DMS53 treated with DMSO at 0.1 percent for 48 hours (cell line): Measurements from ENCODE around the gene KRT32.

ENCODE experiments used
- DNase-seq: peaks from one replicate; lab custom pipeline; 2025; ENCODE audit not compliant: unreplicated experiment; lab: John Stamatoyannopoulos, UW

The KRT32 gene

DNA sequence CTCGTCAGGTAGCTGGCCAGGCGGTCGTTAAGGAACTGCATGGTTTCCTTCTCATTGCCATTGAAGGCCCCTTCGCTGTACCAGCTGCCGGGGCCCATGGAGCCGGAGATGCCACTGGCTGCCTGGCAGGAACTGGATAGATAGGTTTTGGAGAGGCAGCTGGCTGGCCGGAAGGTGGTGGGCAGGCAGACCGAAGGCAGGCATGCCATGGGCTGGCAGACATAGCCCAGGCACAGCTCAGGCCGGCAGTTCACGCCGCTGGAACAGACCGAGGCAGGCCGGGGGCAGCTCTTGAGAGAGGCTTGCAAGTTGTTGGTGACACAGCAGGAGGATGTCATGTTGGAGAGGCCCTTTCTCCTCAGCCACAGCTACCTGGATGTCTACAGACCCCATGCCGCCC is at the start of gene KRT32:
Gene KRT32, minus strand, starts transcription at position 399 of the 400 bp plus-strand sequence. Its CDS starts 61 bp downstream, at position 338.
- DNase-seq: no peak

DNA sequence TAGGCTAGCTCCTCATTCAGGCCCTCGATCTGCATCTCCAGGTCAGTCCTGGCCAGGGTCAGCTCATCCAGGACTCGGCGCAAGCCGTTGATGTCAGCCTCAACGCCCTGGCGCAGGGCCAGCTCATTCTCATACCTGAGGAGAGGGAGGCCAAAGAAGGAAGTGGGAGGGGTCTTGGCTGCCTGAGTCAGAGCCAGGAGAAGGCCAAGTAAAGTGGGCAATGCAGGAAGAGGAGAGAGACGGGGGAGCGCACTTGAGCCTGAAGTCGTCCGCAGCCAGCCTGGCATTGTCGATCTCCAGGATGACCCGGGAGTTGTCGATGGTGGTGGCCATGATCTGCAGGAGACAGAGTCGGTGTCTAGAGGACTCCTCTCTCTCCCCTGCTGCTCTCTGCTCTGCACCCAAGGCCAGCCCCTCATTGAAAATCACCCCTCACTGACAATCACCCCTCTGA is 49.7 kb upstream of the KRT32 start:
- DNase-seq: no peak

DNA sequence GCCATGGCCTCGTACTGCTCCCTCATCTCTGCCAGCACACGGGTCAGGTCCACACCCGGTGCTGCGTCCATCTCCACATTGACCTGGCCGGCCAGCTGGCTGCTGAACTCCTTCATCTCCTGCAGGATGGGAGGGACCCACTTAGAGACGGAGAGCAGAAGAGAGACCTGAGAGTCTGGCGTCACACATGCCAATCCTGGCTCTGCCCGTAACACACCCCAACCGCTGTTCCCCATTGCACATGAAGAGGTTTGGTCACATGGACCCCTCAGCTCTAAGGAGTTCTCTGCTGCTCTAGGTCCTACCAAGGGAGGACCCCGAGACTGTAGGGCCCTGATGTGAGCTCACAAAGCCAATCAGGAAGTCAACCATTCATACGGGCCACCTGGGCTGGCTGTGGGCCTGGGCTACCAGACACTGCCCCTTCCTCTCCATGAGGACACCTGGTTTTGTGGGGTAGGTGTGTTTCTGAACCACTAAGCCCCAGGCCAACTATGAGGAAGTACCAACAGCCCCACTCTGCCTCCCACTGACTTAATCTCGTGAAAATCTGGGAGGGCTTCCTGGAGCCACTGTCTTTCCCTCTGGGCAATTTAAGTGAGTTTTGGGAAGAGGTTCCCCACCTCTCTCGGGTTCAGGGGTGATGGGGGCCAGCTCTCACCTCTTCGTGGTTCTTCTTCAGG is 49.1 kb upstream of the KRT32 start:
- no peak for DNase-seq

DNA sequence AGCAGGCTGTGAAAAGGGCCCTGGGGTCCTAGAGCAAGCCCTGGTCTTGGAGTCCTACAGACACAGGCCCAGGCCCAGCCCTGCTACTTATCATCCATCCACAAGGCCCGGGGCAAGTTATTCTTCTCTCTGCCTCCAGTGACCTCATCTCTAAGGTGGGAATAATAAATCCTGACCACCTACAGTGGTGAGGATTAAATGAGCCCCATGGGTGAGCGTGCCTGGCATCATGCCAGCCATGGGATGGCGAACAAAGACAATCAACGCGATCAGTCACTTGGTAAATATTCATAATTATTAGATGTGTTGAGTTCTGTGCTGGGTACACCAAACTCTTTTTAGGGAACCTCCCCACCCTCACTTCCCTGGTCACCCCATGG is 46.0 kb upstream of the KRT32 start:
- no peak for DNase-seq

DNA sequence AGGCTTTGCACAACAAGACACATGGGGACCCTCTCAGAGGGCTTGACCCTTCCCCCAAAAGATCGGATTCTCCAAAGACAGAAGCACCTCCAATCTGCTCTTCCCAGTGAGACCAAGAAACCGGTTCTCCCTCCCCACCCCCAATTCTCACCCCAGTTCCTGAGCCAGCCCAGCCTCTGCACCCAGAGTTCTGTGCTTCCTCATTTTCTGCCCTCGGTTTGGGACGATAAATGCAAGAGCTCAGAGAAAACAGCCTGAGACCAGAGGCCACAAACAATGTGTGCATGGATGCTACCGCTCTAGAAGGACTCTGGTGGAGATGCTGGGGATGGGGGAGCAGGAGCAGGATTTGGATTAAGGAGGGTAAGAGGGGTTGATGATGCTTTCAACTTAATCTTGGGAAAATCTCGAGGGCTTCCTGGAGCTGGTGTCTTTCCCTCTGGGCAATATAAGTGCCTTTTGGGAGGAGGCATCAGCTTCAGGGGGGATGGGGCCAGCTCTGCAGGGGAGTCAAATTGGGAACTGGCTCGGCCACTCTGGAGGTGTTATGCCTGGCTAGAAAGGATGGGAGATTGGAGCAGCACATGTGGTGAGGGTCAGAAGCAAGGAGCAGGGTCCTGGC is 45.5 kb upstream of the KRT32 start:
- no peak for DNase-seq

DNA sequence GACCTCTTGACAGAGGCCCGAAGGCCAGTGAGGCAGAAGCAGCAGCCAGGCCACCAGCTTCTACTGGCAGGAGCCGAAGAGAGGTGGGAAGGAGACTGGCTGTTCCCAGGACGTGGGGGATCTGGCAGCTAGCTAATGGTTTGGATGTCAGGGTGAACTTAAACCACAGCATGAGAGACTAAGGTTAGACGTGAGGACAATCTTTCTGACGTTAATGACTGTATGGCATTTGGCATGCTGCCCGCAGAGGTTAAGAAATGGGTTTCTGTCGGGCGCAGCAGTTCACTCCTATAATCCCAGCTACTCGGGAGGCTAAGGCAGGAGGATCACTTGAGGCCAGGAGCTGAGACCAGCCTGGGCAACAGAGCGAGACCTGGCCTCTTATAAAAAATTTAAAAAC is 44.5 kb upstream of the KRT32 start:
- DNase-seq: no peak

DNA sequence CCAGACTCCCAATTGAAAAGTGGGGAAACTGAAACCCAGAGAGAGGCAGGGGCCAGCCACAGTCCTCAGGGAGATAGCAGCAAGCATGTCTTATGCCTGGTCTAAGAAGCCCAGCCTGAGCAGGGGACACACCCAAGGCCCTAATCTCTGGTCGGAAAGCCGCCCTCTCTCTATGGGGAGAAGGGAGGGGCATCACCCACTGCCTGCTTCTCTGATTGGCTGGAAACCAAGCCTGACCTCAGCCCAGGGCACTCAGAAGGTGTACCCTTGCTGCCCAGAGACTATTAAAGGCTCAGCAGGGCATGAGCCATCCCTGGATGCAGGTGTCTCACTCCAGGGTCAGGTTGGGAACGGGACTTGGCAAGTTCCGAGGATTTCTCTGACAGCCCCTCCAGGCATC is 43.9 kb upstream of the KRT32 start:
- DNase-seq: peak; percentile 29

DNA sequence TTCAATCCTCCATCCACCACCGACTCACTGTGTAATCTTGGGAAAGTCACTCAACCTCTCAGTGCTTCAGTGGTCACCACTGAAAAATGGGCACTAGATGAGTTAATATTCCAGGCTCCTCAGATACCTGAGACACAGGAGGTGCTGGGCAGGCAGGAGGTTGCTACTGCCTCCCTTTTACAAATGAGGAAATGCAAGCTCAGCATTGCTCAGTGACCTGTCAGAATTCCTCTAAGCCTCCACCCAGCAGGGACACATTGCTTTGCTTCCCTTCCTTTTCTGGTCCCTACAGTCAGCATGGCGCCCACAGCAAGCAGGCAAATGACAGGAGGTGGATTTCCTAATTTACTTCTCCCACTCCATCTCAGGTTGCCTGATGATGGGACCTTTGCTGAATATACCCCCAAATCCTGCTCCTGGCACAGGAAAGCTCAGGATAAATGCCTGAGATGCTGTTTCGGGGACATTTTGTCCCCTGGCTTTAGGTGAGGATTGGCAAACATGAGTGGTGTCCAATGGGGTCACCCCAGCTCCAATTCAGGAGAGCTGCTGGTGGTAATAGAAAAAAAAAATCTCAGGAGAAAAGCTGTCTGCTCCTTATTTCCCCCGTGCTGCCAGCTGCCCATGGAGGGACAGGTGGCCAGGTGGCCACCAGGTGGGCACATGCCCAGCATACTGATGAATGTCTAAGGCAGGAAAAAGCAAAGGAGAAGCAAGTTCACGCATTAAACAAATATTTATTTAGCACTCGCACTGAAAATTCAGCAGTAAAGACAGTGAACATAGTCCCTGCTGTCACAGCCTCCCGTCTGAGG is 43.3 kb upstream of the KRT32 start:
- DNase-seq: peak; percentile 30

DNA sequence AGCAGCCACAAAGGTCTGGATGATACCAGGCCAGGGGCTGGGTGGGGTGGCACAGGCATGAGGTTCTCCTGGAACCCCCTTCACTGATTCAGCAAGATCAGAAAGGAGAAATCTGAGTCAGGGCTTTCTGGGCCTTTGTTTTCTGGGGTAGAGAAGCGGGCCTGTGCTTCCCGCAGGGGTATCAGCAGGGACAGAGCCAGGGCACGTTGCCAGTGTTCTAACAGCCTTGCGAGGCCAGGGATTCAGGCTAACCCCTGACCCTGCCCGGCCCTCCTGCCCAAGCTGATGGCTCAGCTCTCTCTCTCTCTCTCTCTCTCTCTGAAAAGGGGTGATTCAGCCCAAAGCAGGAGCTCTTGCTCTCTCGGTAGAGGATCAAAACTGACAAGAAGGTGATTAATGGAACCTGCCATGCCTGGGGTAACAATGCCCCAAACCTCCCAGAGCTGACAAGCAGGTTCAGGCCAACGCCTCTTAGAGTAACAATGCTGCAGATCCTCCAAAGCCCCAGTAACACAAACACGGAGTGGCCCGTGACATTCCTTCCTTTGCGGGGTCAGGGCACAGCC is 40.2 kb upstream of the KRT32 start:
- no peak for DNase-seq

DNA sequence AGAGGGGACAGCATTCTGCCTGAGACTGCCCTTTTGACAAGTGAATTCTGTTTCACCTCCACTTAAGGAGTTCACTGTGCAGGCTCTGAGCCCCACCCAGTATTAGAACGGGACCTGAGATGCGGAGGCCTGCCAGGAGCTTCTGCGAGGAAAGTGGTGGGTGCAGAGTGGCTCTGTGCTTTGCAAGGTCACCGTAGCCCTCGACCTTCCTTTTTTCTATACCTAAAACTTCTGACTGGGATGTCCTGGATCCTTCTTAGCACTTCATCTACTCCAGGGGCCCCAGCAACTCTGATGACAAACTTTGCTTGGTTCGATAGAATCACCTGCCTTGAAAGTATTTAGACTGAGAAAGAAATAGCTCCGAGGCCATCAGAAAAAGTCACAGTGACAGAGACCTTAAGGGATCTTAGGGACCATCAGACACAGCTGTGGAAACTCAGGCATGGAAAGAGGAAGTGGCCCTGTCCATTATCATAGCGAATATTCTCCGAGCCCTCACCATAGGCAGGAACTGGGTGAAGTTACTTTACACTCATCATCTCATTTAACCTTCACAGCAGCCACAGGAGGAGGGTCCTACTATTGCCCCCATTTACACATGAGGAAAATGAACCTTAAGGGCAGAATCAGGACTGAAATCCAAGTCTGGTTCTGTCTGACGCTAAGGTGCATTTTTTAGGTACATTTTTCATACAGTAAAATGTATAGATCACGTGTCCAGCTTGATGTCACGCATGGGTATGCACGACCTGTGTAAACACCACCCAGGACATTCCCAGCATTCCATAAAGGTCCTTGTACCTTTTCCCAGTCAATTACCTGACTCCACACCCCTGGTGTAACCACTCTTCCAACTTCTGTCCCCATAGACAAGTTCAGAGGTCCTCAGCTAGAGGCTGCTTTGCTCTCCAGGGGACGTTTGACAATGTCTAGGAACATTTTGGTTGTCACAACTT is 38.9 kb upstream of the KRT32 start:
- no peak for DNase-seq

DNA sequence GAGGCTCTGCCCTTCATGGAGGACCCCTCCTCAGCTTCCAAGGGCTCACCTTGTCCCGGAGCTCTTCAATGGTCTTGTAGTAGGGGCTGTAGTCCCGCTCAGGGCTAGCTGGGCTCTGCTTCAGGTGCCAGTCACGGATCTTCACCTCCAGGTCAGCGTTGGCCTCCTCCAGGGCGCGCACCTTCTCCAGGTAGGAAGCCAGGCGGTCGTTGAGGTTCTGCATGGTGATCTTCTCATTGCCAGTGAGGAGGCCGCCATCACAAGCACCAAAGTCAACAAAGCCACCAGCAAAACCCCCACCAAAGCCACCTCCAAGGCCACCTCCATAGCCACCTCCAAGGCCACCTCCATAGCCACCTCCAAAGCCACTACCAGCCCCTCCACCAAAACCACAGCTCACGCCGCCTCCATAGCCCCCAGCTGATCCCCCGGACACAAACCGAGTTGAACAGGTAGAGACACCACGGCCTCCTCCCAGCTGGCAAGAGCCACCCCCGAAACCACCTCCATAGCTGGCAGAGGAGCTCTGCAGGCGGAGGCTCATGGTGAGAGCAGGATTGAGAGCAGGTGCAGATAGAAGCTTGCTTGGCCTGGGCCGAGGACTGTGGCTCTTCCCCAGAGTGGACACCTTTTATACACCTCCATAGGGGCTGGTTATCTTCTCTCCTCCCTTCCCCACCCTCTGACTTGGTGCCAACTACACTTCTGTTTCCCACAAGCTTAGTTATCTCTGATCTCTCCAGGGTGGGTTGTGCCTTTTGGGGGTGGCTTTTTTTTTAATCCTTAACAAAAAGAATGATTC is 38.0 kb upstream of the KRT32 start, which contains the start of gene KRT13:
Gene KRT13, minus strand, starts transcription at position 606 of the 802 bp plus-strand sequence. Its CDS starts 62 bp downstream, at position 544.
- DNase-seq: no peak

DNA sequence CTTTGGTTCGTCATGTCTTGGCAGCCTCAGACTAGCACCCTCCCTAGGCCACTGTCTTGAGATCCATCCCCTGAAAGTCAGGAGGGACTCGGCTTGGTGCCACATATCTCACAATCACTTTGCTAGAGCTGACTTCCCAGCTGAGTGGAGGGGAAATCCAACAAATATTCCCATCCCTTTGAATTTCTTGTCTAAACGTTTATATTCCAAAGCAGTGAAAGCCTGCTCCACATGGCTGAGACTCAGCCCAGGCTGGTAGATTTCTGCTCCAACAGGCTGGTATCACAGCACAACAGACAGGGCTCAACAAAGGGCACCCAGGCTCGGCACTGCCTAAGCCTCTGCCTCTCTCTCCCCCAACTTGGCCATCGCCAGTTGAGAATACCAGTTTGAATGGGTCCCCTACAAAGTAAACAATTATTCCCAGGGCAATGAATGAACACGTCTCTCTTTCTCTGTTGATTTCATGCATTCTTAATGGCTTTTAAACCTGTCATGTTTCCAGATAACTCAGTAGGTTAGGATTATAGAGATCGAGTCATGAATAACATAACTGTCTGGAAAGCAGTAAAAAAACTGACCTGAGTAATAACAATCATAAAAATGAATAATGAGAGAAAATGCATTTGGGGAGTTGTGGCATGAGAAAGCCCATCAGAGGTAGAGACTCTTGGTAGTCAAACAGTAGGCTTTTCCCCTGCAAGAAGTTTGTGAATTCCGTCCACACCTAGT is 37.2 kb upstream of the KRT32 start:
- no peak for DNase-seq

DNA sequence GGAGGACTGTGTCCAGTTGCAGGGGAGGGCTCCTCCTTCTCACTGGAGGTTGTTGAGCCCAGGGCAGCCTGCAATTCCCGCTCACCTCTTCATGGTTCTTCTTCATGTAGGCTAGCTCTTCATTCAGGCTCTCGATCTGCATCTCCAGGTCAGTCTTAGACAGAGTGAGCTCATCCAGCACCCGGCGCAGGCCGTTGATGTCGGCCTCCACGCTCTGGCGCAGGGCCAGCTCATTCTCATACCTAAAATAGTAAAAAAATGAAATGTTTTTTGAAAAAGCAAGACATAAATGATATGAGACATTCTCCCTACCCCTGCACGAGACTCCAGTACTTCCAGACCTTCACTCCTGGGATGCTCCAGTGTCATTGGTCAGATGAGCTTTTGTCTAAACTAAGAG is 36.0 kb upstream of the KRT32 start:
- DNase-seq: no peak

DNA sequence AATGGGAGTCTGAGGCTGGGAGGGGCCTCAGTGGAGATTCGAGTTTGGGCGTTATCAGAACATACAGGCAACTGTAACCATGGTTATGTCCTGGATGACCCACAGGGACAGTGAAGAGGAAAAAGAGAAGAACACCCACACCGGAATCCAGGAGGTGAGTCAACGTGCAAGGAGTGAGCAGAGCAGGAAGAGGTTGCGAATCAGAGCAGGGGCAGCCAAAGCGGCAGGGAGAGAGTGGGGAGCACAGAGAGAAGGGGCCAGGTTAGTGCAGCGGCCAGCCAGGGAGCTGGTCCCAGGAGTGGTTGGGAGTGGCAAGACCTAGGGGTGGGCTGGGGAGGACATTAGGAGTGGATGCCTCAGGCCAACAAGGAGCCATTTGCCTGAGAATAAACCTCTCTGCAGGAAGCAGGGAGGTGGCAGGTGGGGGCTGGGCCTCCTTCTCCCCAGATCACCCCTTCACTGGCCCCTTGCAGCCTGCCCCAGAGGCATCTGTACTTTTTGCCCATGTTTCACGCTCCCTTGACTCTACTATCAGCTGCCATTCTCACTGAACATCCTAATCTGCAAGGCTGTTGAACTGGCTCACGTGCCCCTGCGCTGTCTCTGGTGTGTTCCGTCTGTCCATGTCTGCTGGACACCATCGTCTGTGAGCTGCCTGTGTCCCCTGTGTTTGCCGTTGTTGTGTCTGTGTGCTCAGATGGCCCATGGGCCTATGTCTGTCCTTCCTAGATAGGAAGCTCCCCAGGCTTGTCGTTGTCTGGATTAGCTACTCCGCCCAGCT is 33.1 kb upstream of the KRT32 start:
- DNase-seq: no peak

DNA sequence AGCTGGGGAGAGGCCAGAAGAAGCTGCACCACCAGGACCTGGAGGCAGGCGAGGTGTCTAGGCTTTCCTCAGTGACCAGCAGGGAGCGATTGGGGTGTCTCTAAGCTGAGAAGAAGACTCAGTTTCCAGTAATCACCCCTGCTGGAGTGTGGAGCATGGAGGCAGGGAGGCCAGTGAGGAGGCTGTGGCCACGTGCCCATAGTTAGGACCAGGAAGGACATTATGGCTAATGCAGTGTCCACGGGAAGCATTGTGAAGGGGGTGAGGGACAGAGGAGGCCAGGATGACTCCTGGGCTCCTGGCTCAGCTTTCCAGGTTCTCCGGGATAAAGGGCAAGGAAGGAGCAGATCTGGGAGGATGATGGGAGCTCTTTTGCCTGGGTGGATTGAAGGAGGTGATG is 32.5 kb upstream of the KRT32 start:
- no peak for DNase-seq

DNA sequence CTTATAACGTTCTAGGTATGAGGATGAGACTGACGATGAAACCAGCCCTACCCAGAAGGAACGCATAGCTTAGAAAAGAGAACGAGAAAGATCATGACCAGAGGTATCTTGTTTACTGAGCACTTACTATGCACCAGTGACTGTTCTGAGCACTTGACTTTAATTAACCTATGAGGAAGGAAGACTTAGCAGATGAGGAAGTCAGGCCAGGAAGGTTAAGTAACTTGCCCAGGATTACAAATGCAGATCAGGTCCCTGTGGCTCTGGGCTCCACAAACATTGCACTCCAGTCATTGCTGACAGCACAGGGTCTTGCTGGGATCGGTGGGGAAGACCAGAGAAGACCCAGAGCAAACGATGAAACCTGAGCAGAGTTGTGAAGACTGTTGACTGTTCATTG is 31.1 kb upstream of the KRT32 start:
- DNase-seq: no peak

DNA sequence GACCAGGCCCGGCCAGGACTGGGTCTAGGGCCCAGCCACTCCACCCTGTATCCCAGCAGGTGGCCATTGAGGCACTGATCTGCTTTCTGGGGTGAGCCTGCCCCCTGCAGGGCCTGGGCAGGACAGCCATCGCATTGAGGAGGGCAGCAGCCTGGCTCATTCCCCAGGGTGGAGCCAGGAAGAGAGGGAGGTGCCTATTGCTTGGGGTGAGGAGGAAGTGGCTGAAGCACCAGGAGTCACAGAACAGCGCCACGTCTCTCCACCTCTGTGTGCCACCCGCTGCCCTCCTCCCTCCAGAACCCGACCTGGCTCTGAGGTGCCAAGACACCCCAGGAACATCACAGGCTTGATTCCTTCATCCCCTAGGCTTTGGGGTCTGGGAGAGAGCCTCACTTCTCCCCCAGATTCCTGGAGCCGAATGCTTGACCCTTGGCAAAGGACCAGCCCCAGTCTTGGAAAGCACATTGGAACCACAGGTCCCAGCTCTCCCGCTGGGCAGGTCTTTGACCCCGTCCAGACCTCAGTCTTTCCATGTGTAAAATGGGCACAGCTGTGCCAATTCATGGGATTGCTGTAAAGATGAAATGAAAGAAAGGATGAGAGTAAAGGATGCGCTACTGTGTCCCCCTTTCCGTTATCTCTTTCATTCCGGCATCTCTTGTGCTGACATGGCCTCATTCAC is 29.8 kb upstream of the KRT32 start:
- peak; percentile 87 for DNase-seq

DNA sequence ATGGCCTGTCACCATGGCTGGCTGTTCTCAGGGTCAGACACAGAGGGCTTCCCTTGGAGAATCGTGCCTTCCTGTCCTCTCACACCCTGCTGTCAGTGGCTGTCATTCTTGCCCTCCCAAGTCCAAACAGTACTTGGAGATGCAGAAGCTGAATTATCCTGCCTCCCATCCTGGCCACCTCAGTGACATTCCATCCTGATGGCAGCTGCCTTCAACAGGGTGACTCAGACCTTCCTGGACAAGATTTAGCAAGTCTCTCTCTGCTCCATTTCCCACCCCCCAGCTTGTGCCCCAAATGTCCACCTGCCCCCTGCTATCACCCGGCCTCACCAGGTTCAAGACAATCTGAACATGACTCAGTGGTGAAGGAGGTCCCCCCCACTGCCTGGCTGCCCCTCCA is 27.3 kb upstream of the KRT32 start:
- DNase-seq: no peak
